AG04450 (cell line): ENCODE data around the gene RAB7B. TPM values are rescaled to one million over a fixed set of nuclear protein-coding genes. Genes with fewer than 3 reads are reported as not detected.

Experiments used
- CTCF ChIA-PET: fragments of 300-600, 350-600 bp; formaldehyde crosslinking; extraction: SDS; loops from one replicate; lab custom pipeline; 2022; ENCODE audit warnings: antibody characterized with exemption, inconsistent platforms; lab: Charles Lee
- POLR2A ChIA-PET: fragments of 350-600 bp; formaldehyde crosslinking; extraction: SDS; loops from one replicate; lab custom pipeline; 2021; ENCODE audit warnings: antibody characterized with exemption, inconsistent platforms; lab: Yijun Ruan, JAX
- DNase-seq: peaks from one replicate; pipeline ENCODE4 v3.0.0-alpha.2; 2011; ENCODE audit warnings: low read depth, low spot score
- H3K27ac ChIP-seq: one replicate; pipeline ENCODE4 v1.5.1; 2012; ENCODE audit warnings: low read depth, low read length, control low read depth
- H3K27me3 ChIP-seq: one replicate; pipeline ENCODE4 v1.6.0; 2012; ENCODE audit warnings: low read length; ENCODE audit not compliant: control insufficient read depth, insufficient read depth
- H3K4me3 ChIP-seq: 2 replicates; pipeline ENCODE4 v1.5.1; 2011; ENCODE audit warnings: mild to moderate bottlenecking, low read depth, low read length, control low read depth
- H3K9me3 ChIP-seq: 2 replicates; pipeline ENCODE4 v1.5.1; 2012; ENCODE audit warnings: low read length; ENCODE audit not compliant: control insufficient read depth, insufficient read depth
- CTCF ChIP-seq: IDR thresholded peaks from 2 replicates; pipeline ENCODE4 v1.5.1; 2011; ENCODE audit warnings: low read depth, low read length, control low read depth, inconsistent platforms
- polyA plus RNA-seq: library from polyadenylated mRNA; depleted of rRNA; stranded (reverse); fragments of >200 nt; gene quantifications from 2 replicates; pipeline ENCODE4 v1.2.3, GENCODE V29; 2011

Gene RAB7B
- polyA plus RNA-seq, 1 experiment, result 17.5 TPM

GRCh38 chr1:205954819-205955404 lies 48.3 kb downstream of the RAB7B start:
- CTCF ChIA-PET, result interaction anchor here (4.2 kb wide), 1 partner anchor 22 kb away, joined by 20 read pairs; no protein-coding TSS in a partner anchor
- peaks cover 55% of the 10 kb centered on the region for H3K27me3 ChIP-seq
- no peak for DNase-seq
- H3K27ac ChIP-seq, result no peak overlapping the region
- POLR2A ChIA-PET, result no interaction called here
- no peak for TF ChIP-seq CTCF
- H3K4me3 ChIP-seq, result no peak overlapping the region
- no peaks in the 10 kb centered on the region for H3K9me3 ChIP-seq

DNA sequence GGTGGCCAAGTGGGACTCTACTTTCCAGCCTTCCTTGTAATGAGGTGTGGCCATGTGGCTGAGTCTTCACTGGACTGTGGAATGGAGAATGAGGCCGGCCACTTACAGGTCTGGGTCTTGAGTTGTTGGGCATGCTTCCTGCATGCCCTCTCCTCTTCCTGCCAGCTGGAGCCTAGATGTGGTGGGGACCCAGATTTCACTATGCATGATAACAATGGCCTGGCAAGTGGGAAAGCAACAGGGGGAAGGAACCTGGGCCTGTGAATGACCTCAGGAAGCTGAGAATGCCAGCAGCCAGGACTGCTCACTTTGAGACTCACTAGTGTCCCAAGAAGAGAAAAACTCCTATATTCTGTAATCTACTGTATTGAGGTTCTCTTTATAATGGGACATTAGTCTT lies 51.4 kb downstream of the RAB7B start:
- H3K27me3 ChIP-seq, result peaks cover 48% of the 10 kb centered on the region
- no peak overlapping the region for H3K27ac ChIP-seq
- ChIA-PET POLR2A (no interaction called here), CTCF (interaction anchor here (0.7 to 4.2 kb wide), 5 partner anchors 25 to 416 kb away, joined by 3 to 20 read pairs (median 4); no protein-coding TSS in a partner anchor)
- TF ChIP-seq CTCF, result no peak
- no peaks in the 10 kb centered on the region for H3K9me3 ChIP-seq
- no peak overlapping the region for H3K4me3 ChIP-seq
- DNase-seq, result no peak

DNA sequence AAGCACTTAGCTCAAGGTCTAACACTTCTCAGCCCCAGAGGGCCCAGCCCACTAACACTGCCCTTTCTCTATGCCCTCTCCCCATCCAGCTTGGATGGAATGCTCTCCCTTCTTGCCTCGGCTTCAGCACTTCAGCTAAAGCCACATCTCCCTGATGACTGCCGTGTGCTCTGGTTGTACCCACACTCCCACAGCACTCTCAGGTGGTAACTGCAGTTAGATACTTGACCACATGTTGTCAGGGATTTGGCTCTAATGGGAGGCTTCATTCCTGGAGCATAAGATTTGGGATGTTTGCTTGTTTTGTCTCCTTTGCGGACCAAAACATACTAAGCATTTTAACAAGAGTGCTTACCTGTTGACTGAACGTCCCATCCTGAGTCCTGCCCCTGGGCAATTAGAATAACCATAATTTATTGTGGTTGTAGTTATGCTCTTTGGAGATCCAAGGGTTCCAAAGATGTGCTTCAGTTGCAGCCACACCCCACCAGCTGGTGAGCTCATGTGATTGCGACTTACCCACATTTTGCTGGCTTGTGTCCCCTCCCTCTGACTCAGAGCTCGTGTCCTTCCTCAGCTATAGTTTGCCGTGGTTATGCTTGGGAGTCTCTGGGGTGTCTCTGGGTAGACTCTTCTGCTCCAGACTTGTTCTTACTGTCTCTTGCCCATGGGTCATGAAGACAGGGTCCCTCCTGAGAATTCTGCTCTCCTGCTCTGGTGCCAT lies 52.2 kb downstream of the RAB7B start:
- no peaks in the 10 kb centered on the region for H3K9me3 ChIP-seq
- ChIA-PET POLR2A (no interaction called here), CTCF (interaction anchor here (1.0 to 4.2 kb wide), 4 partner anchors 26 to 155 kb away, joined by 3 to 20 read pairs (median 6); no protein-coding TSS in a partner anchor)
- H3K27ac ChIP-seq, result no peak overlapping the region
- no peak overlapping the region for H3K4me3 ChIP-seq
- peaks cover 46% of the 10 kb centered on the region for H3K27me3 ChIP-seq
- no peak for TF ChIP-seq CTCF
- no peak for DNase-seq

DNA sequence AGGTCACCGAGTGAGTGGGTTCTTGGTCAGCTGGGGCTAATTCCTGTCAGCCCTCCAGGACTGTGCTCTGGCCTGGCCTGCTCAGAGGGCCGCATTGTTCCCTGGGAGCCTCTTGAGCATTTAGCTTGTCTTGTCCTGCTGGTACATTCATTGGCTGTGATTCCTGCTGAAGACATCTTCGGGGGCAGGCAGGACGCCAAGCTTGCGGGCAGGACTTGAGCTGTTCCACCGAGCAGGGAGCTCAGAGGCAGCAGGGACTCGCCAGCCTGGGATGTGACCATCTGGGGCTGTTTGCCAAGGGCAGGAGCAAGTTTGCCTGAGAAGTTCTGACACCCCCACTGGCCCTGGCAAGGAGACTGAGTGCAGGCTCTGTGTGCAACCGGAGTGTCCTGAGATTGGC lies 52.9 kb downstream of the RAB7B start:
- no peak for TF ChIP-seq CTCF
- H3K4me3 ChIP-seq, result no peak overlapping the region
- H3K9me3 ChIP-seq, result no peaks in the 10 kb centered on the region
- no peak overlapping the region for H3K27ac ChIP-seq
- no peak for DNase-seq
- CTCF ChIA-PET, result interaction anchor here (1.2 to 1.5 kb wide), 2 partner anchors 27 to 34 kb away, joined by 5 to 8 read pairs; no protein-coding TSS in a partner anchor
- peaks cover 47% of the 10 kb centered on the region for H3K27me3 ChIP-seq
- POLR2A ChIA-PET, result no interaction called here

DNA sequence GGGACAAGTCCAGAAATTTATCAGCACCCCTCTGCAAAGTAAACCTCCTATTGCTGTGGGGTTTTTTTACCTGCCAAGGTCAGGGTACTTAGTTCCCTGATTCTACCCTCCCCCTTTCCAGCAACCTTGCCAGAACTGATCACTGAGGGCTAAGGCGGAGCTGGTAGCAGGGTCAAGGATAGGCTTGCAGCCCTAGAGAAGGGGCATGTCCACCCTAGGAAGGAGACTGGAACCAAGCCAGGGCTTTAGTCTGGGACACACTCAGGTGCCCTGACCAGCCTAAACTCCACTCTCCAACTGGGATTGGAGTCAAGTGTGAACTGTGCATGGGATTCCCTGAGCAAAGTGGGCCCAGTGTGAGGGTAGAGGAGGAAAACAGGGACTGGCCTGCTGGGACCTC lies 53.4 kb downstream of the RAB7B start:
- H3K4me3 ChIP-seq, result no peak overlapping the region
- no peaks in the 10 kb centered on the region for H3K9me3 ChIP-seq
- no peak for TF ChIP-seq CTCF
- DNase-seq, result no peak
- no peak overlapping the region for H3K27ac ChIP-seq
- POLR2A ChIA-PET, result no interaction called here
- CTCF ChIA-PET, result interaction anchor here (1.2 to 1.5 kb wide), 2 partner anchors 27 to 34 kb away, joined by 5 to 8 read pairs; no protein-coding TSS in a partner anchor
- peaks cover 46% of the 10 kb centered on the region for H3K27me3 ChIP-seq
